IgD-negative memory B cell (primary cell): Measurements from ENCODE around the gene PPP6R2. TPM values are rescaled to one million over a fixed set of nuclear protein-coding genes. Genes with fewer than 3 reads are reported as not detected.

Experiments used
- H3K27ac Mint-ChIP-seq, 3 donors: one replicate each; pipeline ENCODE4 v1.8.0; 2020 to 2022; ENCODE audit warnings: mild to moderate bottlenecking in 3 of 3, mixed read lengths in 3 of 3, moderate library complexity in 1 of 3
- H3K27me3 Mint-ChIP-seq: one replicate; pipeline ENCODE4 v1.8.0; 2021; ENCODE audit warnings: mixed read lengths
- H3K36me3 Mint-ChIP-seq: one replicate; pipeline ENCODE4 v1.8.0; 2020; ENCODE audit warnings: mild to moderate bottlenecking, mixed read lengths
- H3K4me1 Mint-ChIP-seq, 3 donors: one replicate each; pipeline ENCODE4 v1.8.0; 2020 to 2022; ENCODE audit warnings: mixed read lengths in 3 of 3, mild to moderate bottlenecking in 1 of 3
- H3K4me3 Mint-ChIP-seq, 4 donors: one replicate each; pipeline ENCODE4 v1.8.0; 2020 to 2022; ENCODE audit warnings: mild to moderate bottlenecking in 4 of 4, mixed read lengths in 4 of 4, moderate library complexity in 3 of 4
- H3K9me3 Mint-ChIP-seq, 3 donors: one replicate each; pipeline ENCODE4 v1.8.0; 2020 to 2021; ENCODE audit warnings: mixed read lengths in 3 of 3, mild to moderate bottlenecking in 1 of 3
- polyA plus RNA-seq: library from polyadenylated mRNA; unstranded; fragments of 300-500 nt; fragmentation: Illumina TruSeq; gene quantifications from one replicate; pipeline ENCODE4 v1.2.3, GENCODE V29; 2021

PPP6R2 gene
- polyA plus RNA-seq, 1 donor from 2014 or later: 27.0 TPM

GRCh38 chr22:50455201-50455600, 112.1 kb downstream of the PPP6R2 start:
- peaks cover 0 to 6% (median 5%) of the 10 kb centered on the region in 3 donors for H3K4me1 Mint-ChIP-seq
- H3K27ac Mint-ChIP-seq: no peak overlapping the region
- no peaks in the 10 kb centered on the region for H3K9me3 Mint-ChIP-seq
- H3K4me3 Mint-ChIP-seq: no peak overlapping the region
- peaks cover 2% of the 10 kb centered on the region for H3K36me3 Mint-ChIP-seq
- no peaks in the 10 kb centered on the region for H3K27me3 Mint-ChIP-seq

DNA sequence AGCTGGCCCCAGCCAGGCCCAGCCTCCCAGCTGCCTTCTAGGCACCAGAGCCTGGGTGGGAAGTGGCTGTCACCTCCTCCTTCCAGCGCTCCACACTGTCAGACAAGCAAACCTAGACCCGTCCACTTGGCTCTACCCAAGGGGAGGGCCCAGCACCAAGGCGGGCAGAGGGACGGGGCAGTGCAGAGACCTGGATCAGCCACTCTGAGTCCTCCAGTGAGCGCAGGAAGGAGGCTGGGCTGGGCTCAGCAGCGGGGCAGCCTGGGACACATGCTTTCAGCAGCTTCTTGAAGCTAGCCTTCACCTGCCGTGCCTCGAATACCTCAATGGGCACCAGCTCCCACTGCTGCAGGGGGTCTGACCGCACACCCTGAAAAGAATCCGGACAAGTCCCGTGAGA, 112.9 kb downstream of the PPP6R2 start:
- Mint-ChIP-seq H3K4me1 (peaks cover 0 to 5% (median 1%) of the 10 kb centered on the region in 3 donors), H3K4me3 (no peak overlapping the region), H3K27me3 (no peaks in the 10 kb centered on the region), H3K9me3 (no peaks in the 10 kb centered on the region), H3K27ac (no peak overlapping the region), H3K36me3 (peaks cover 2% of the 10 kb centered on the region)

DNA sequence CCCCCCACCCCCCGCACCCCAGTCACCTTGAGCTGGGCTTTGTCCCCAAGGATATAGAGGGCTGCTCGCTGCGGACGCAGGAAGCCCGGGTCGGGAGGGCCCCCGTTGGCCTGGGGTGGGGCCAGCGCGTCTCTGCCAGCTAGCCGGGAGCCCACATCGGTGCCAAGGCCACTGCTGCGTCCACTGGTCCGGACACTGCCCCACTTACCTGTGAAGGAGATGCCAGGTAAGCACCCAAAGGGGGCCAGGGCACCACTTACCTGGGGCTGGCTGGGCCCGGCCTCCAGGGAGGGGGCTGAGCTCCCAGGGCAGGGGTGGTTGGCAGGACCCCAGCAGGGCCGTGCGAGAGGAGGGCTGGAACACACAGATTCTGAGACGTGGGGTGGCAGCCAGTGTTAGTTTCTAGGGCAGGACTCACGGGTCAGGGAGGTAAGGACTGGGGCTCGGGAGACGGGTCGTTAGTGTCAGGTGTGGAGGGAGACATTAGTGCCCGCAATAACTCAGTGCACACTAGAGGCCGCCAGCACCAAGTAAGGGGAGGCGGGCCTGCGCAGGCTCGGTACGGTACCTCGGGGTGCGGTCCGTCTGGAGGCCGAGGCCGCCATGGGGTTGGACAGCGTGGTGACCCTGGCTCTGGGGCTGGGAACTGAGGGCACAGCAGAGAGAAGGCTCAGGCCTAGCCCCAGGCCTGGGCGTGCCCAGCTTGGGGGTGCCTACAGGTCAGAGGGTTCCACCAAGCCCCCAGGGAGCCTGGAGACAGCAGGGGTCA, 113.5 kb downstream of the PPP6R2 start:
- Mint-ChIP-seq H3K27me3 (no peaks in the 10 kb centered on the region), H3K4me3 (no peak overlapping the region), H3K27ac (peak overlapping the region in 2 of 3 donors; percentile 56 to 86), H3K4me1 (peaks cover 0 to 5% (median 1%) of the 10 kb centered on the region in 3 donors), H3K9me3 (no peaks in the 10 kb centered on the region), H3K36me3 (peaks cover 2% of the 10 kb centered on the region)

GRCh38 chr22:50459016-50459415, 115.9 kb downstream of the PPP6R2 start:
- no peak overlapping the region for H3K4me3 Mint-ChIP-seq
- H3K27me3 Mint-ChIP-seq: no peaks in the 10 kb centered on the region
- no peak overlapping the region for H3K27ac Mint-ChIP-seq

DNA sequence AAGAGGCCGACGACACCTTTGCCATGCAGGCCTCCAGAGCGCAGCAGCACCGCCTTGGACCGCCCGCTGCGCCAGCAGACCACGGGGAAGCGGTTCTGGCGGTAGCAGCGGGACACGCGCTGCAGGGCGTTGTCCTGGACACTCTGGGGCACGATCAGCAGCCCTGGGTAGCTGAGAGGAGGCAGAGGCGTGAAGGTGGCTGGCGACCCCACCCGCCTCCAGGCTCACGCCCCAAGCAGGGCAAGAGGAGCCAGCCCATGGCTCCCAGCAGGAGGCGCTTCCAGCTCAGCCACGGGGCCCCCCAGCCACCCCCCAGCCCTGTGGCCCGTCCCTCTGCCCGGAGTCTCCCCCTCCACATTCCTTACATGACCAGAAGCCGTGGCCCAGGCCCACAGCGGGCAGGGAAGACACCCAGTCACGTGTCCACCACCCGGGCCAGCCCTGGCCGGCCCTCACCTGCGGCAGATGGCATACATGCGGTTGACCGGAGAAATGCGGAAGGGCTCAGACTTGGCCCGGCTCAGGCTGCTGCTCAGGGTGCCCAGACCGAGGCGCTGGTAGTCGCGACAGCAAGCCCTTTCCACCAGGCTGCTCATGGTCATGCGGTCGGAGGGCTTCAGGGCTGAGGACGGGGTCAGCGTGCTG, 116.5 kb downstream of the PPP6R2 start:
- peaks cover 0 to 6% (median 0%) of the 10 kb centered on the region in 3 donors for H3K4me1 Mint-ChIP-seq
- H3K27ac Mint-ChIP-seq: peak overlapping the region in 1 of 3 donors; percentile 59
- no peaks in the 10 kb centered on the region for H3K27me3 Mint-ChIP-seq
- H3K9me3 Mint-ChIP-seq: no peaks in the 10 kb centered on the region
- peaks cover 2% of the 10 kb centered on the region for H3K36me3 Mint-ChIP-seq
- no peak overlapping the region for H3K4me3 Mint-ChIP-seq

More at GRCh38 chr22:50459016-50459415, 115.9 kb downstream of the PPP6R2 start:
- peaks cover 3% of the 10 kb centered on the region for H3K36me3 Mint-ChIP-seq
- H3K4me1 Mint-ChIP-seq: peaks cover 0 to 6% (median 0%) of the 10 kb centered on the region in 3 donors
- H3K9me3 Mint-ChIP-seq: no peaks in the 10 kb centered on the region

DNA sequence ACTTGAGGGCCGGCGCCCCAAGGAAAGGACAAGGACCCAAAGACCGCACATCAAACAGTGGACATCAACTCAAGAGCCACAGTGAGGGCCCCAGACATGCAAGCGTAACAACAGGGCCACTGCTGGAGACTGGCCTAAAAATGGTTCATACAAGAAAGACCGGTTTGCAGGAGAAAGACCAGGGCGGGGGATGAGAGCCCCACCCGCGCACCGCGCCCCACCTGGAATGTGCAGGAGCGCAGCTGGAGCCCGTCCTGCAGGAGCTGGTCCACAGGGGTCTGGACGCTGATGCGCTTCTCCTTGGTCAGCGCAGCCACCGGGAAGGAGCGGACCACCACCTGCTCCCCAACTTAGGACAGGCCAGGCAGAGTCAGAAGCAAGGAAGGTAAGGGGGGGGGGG, 117.8 kb downstream of the PPP6R2 start:
- Mint-ChIP-seq H3K4me3 (no peak overlapping the region), H3K27me3 (no peaks in the 10 kb centered on the region), H3K9me3 (no peaks in the 10 kb centered on the region), H3K27ac (peak overlapping the region in 2 of 3 donors; percentile 58 to 85), H3K4me1 (peaks cover 0 to 6% (median 0%) of the 10 kb centered on the region in 3 donors), H3K36me3 (peaks cover 2% of the 10 kb centered on the region)

DNA sequence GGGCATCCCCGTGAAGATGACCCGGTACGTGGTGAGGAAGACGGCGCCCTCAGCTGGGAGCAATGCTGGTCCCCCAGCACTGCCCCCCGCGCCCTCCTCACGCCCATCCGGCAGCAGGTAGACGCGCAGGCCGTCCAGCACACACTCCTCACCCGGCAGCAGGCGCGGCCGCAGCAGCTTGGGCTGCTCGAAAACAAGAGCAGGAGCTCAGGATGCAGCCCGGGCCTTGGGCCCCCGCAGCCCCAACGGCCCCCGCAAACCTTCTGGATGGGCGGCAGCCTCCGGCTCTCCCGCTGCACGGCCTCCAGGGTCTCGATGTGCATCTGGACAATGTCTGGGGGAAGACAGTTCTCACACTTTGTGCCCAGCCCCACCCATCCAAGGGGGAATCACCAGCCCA, 118.4 kb downstream of the PPP6R2 start:
- H3K27me3 Mint-ChIP-seq: no peaks in the 10 kb centered on the region
- H3K36me3 Mint-ChIP-seq: peaks cover 2% of the 10 kb centered on the region
- H3K27ac Mint-ChIP-seq: no peak overlapping the region
- H3K9me3 Mint-ChIP-seq: no peaks in the 10 kb centered on the region
- H3K4me1 Mint-ChIP-seq: peaks cover 0 to 6% (median under 1%) of the 10 kb centered on the region in 3 donors
- H3K4me3 Mint-ChIP-seq: no peak overlapping the region

GRCh38 chr22:50461979-50462540, 118.9 kb downstream of the PPP6R2 start:
- Mint-ChIP-seq H3K27ac (no peak overlapping the region), H3K9me3 (no peaks in the 10 kb centered on the region), H3K27me3 (no peaks in the 10 kb centered on the region), H3K36me3 (peaks cover 2% of the 10 kb centered on the region), H3K4me3 (no peak overlapping the region), H3K4me1 (peaks cover 3 to 5% (median 4%) of the 10 kb centered on the region in 3 donors)

DNA sequence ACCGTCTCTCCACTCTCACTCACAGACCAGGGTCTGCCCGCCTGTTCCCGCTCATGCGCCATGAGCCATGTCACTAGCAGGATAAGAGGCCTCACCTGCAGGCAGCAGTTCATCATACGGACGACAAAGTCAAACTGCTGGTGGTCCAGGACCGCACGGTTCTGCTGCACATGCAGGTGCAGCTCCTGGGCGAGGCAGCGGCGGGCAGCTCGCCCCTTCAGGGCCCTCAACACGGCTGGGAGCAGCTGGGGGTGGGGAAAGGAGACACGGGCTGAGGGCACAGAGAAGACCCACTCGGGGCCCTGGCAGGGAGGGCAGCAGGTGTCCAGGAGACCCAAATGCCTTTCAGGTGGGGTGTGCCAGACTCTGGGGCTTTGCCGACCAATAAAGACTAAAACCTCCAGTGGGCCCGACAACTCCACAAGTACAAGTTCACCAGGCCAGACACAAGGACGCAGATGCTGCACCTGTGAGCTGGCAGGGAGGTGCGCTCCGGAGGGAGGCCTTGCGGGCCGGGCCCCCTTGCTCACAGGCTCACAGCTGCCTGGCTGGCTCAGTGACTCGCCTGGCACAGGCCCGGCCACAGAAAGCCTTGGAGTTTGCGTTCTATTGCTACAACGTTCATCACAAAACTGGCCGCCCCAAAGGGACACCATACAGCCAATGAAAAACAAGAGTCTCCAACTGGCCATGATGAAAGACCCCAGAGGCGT, 120.2 kb downstream of the PPP6R2 start:
- peak overlapping the region in 2 of 4 donors; percentile 40 to 43 for H3K4me3 Mint-ChIP-seq
- peak overlapping the region in 1 of 3 donors; percentile 80 for H3K27ac Mint-ChIP-seq
- H3K9me3 Mint-ChIP-seq: no peaks in the 10 kb centered on the region
- H3K36me3 Mint-ChIP-seq: peaks cover 2% of the 10 kb centered on the region
- no peaks in the 10 kb centered on the region for H3K27me3 Mint-ChIP-seq
- H3K4me1 Mint-ChIP-seq: peaks cover 1 to 5% (median 4%) of the 10 kb centered on the region in 3 donors

DNA sequence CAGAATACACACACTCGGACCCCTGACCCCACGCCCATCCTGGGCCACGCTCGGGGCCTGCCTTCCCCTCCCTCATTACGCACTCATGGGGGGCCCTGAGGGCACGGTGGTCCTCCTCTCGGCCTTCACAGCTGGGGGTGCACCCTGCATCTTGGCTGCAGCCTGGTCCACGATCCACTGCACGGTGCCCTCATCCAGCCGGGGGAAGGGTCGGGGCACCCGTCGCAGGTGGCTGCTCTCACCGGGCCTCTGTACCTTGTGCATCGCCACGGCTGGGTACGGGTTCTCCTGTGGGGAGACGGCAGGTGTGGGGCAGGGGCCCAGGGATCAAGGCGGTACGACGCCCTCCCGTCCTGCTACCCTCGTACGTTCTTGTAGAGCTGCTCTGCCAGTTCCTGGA, 121.3 kb downstream of the PPP6R2 start:
- Mint-ChIP-seq H3K4me3 (peak overlapping the region in 1 of 4 donors; percentile 33), H3K27me3 (no peaks in the 10 kb centered on the region), H3K36me3 (peaks cover 2% of the 10 kb centered on the region), H3K27ac (no peak overlapping the region), H3K9me3 (no peaks in the 10 kb centered on the region), H3K4me1 (peaks cover 9 to 15% (median 11%) of the 10 kb centered on the region in 3 donors)

- Mint-ChIP-seq H3K27ac (peak overlapping the region in 1 of 3 donors; percentile 56), H3K9me3 (no peaks in the 10 kb centered on the region), H3K4me1 (peaks cover 15 to 18% (median 17%) of the 10 kb centered on the region in 3 donors), H3K4me3 (peak overlapping the region in 1 of 4 donors; percentile 33), H3K36me3 (peaks cover 2% of the 10 kb centered on the region), H3K27me3 (no peaks in the 10 kb centered on the region)
Observed at GRCh38 chr22:50465066-50465930, 122.2 kb downstream of the PPP6R2 start.

GRCh38 chr22:50467341-50467740, 124.2 kb downstream of the PPP6R2 start:
- Mint-ChIP-seq H3K36me3 (peaks cover 2% of the 10 kb centered on the region), H3K4me3 (peak overlapping the region in 1 of 4 donors; percentile 80), H3K9me3 (no peaks in the 10 kb centered on the region), H3K27me3 (no peaks in the 10 kb centered on the region), H3K4me1 (peaks cover 20 to 33% (median 27%) of the 10 kb centered on the region in 3 donors), H3K27ac (peak overlapping the region in 2 of 3 donors; percentile 53 to 89)

GRCh38 chr22:50467773-50468440, 124.8 kb downstream of the PPP6R2 start:
- peaks cover 3% of the 10 kb centered on the region for H3K36me3 Mint-ChIP-seq
- peak overlapping the region in 2 of 3 donors; percentile 94 to 98 for H3K27ac Mint-ChIP-seq
- peak overlapping the region in 3 of 4 donors; percentile 41 to 87 (median 86) for H3K4me3 Mint-ChIP-seq
- no peaks in the 10 kb centered on the region for H3K27me3 Mint-ChIP-seq
- H3K9me3 Mint-ChIP-seq: no peaks in the 10 kb centered on the region
- peaks cover 20 to 37% (median 30%) of the 10 kb centered on the region in 3 donors for H3K4me1 Mint-ChIP-seq
